Kidney (tissue), 22 donors: ENCODE data around the gene ANXA5. TPM values are rescaled to one million over a fixed set of nuclear protein-coding genes. Genes with fewer than 3 reads are reported as not detected.
A peak's percentile ranks its signal among the peaks of the same experiment; 100 is the strongest.

Experiments
- DNase-seq, 5 donors: peaks; one replicate each; pipeline ENCODE4 v3.0.0-alpha.2; 2013 to 2020
- FAIRE-seq: peaks from 2 replicates; lab custom pipeline; 2012; peaks lifted over from hg19 to GRCh38; lab: Jason Lieb, UNC
- H3K27ac ChIP-seq, 2 donors: one replicate each; pipeline ENCODE4 v1.7.0; 2013; ENCODE audit warnings: low read depth in 2 of 2, low read length in 2 of 2, inconsistent platforms in 1 of 2
- H3K27me3 ChIP-seq: one replicate; pipeline ENCODE4 v1.7.1; 2013; ENCODE audit warnings: low read length, inconsistent platforms; ENCODE audit not compliant: control insufficient read depth, insufficient read depth
- H3K36me3 ChIP-seq, 3 donors: one replicate each; pipeline versions ENCODE4 v1.7.0 to v1.7.1; 2013; ENCODE audit warnings: low read length in 3 of 3, control low read depth in 1 of 3, inconsistent platforms in 1 of 3; ENCODE audit not compliant: insufficient read depth in 3 of 3, control insufficient read depth in 2 of 3
- H3K4me1 ChIP-seq, 3 donors: one replicate each; pipeline versions ENCODE4 v1.7.0 to v1.7.1; 2013; ENCODE audit warnings: low read length in 3 of 3, inconsistent platforms in 1 of 3, low read depth in 1 of 3; ENCODE audit not compliant: control insufficient read depth in 2 of 3, insufficient read depth in 2 of 3
- H3K4me3 ChIP-seq, 3 donors: one replicate each; pipeline versions ENCODE4 v1.7.0 to v1.8.1; 2013; ENCODE audit warnings: low read length in 3 of 3, control low read depth in 1 of 3, inconsistent platforms in 1 of 3
- H3K9ac ChIP-seq, 3 donors: one replicate each; pipeline versions ENCODE4 v1.7.0 to v1.7.1; 2013; ENCODE audit warnings: low read length in 3 of 3, control low read depth in 1 of 3, inconsistent platforms in 1 of 3
- H3K9me3 ChIP-seq, 3 donors: one replicate each; pipeline versions ENCODE4 v1.7.0 to v1.7.1; 2013; ENCODE audit warnings: low read length in 3 of 3, control low read depth in 1 of 3, inconsistent platforms in 1 of 3; ENCODE audit not compliant: control insufficient read depth in 2 of 3, insufficient read depth in 1 of 3
- CTCF ChIP-seq: IDR thresholded peaks from 3 replicates; pipeline ENCODE4 v1.5.1; 2012; ENCODE audit warnings: mild to moderate bottlenecking, moderate library complexity, borderline replicate concordance; ENCODE audit not compliant: insufficient read depth; ENCODE audit errors: extremely low read depth
- intact Hi-C: fragments of 100-400 bp; cut with DNase I; formaldehyde crosslinking; loops from one replicate; pipeline ENCODE4 v1.11.1; 2022
- long read RNA-seq, 10 donors: library from polyadenylated mRNA in 1 of 10; unstranded in 1 of 10; transcript quantifications; one replicate each; pipeline ENCODE4 v2.0.0 and lab custom pipeline, GENCODE V29; 2021 to 2026
- polyA plus RNA-seq: library from polyadenylated mRNA; stranded (reverse); fragments of 350-450 nt; fragmentation: Illumina TruSeq; extraction: RNeasy Lipid Tissue Mini Kit (QIAGEN cat#74804); gene quantifications from one replicate; pipeline ENCODE4 v1.2.3, GENCODE V29; 2014; ENCODE audit warnings: low read depth, low replicate concordance; ENCODE audit not compliant: insufficient read depth
- total RNA-seq: library from RNA; stranded (reverse); fragmentation: NEBNext Ultra II Directional; extraction: Animal tissue kit (Norgen Biotek cat#: 25700); gene quantifications from one replicate; pipeline ENCODE4 v1.2.1, GENCODE V29; 2021
- donor health status: control.
- donor health status: control.
- donor health status: control.
- donor health status: control.
- donor health status: control.
- donor health status: DM: yes; HTN: yes; CAD: no.
- donor health status: Normal renal cell carcinoma (clear cell type).

The ANXA5 gene
- total RNA-seq, result 302 TPM
- polyA plus RNA-seq, result 248 TPM
- long read RNA-seq, donor 1, transcript ANXA5-201 (13 exons, 1,762 nt), result major isoform, 73 of 121 reads
- long read RNA-seq, donor 1, partial matches to known transcripts, result 42 of 121 reads
- long read RNA-seq, donor 1, other reads (novel, unspliced or antisense), result 0 of 121 reads
- long read RNA-seq, donor 2, transcript ANXA5-201 (13 exons, 1,762 nt), result major isoform, 73 of 159 reads
- long read RNA-seq, donor 2, partial matches to known transcripts, result 75 of 159 reads
- long read RNA-seq, donor 2, other reads (novel, unspliced or antisense), result 6 of 159 reads
- long read RNA-seq, donor 3, transcript ANXA5-205 (6 exons, 1,083 nt), result minor isoform, 5 of 150 reads
- long read RNA-seq, donor 3, transcript ANXA5-201 (13 exons, 1,762 nt), result major isoform, 65 of 150 reads
- long read RNA-seq, donor 3, transcript ANXA5-207 (6 exons, 868 nt), result minor isoform, 6 of 150 reads
- long read RNA-seq, donor 3, partial matches to known transcripts, result 74 of 150 reads
- long read RNA-seq, donor 3, other reads (novel, unspliced or antisense), result 0 of 150 reads
- long read RNA-seq, donor 4, transcript ANXA5-201 (13 exons, 1,762 nt), result major isoform, 51 of 68 reads
- long read RNA-seq, donor 4, partial matches to known transcripts, result 15 of 68 reads
- long read RNA-seq, donor 4, other reads (novel, unspliced or antisense), result 0 of 68 reads
- long read RNA-seq, donor 5, transcript ANXA5-201 (13 exons, 1,762 nt), result major isoform, 6 of 7 reads
- long read RNA-seq, donor 5, partial matches to known transcripts, result 0 of 7 reads
- long read RNA-seq, donor 5, other reads (novel, unspliced or antisense), result 0 of 7 reads
- long read RNA-seq, donor 6, transcript ANXA5-205 (6 exons, 1,083 nt), result minor isoform, 7 of 321 reads
- long read RNA-seq, donor 6, transcript ANXA5-201 (13 exons, 1,762 nt), result major isoform, 146 of 321 reads
- long read RNA-seq, donor 6, partial matches to known transcripts, result 150 of 321 reads
- long read RNA-seq, donor 6, other reads (novel, unspliced or antisense), result 11 of 321 reads
- long read RNA-seq, donor 7, transcript ANXA5-201 (13 exons, 1,762 nt), result major isoform, 338 of 375 reads
- long read RNA-seq, donor 7, partial matches to known transcripts, result 17 of 375 reads
- long read RNA-seq, donor 7, other reads (novel, unspliced or antisense), result 19 of 375 reads
- long read RNA-seq, donor 8, transcript ANXA5-201 (13 exons, 1,762 nt), result major isoform, 47 of 80 reads
- long read RNA-seq, donor 8, partial matches to known transcripts, result 30 of 80 reads
- long read RNA-seq, donor 8, other reads (novel, unspliced or antisense), result 0 of 80 reads
- long read RNA-seq, donor 9, transcript ANXA5-201 (13 exons, 1,762 nt), result major isoform, 29 of 65 reads
- long read RNA-seq, donor 9, transcript ANXA5-205 (6 exons, 1,083 nt), result minor isoform, 5 of 65 reads
- long read RNA-seq, donor 9, partial matches to known transcripts, result 27 of 65 reads
- long read RNA-seq, donor 9, other reads (novel, unspliced or antisense), result 0 of 65 reads
- long read RNA-seq, donor 10, transcript ANXA5-201 (13 exons, 1,762 nt), result major isoform, 50 of 109 reads
- long read RNA-seq, donor 10, partial matches to known transcripts, result 55 of 109 reads
- long read RNA-seq, donor 10, other reads (novel, unspliced or antisense), result 0 of 109 reads

DNA sequence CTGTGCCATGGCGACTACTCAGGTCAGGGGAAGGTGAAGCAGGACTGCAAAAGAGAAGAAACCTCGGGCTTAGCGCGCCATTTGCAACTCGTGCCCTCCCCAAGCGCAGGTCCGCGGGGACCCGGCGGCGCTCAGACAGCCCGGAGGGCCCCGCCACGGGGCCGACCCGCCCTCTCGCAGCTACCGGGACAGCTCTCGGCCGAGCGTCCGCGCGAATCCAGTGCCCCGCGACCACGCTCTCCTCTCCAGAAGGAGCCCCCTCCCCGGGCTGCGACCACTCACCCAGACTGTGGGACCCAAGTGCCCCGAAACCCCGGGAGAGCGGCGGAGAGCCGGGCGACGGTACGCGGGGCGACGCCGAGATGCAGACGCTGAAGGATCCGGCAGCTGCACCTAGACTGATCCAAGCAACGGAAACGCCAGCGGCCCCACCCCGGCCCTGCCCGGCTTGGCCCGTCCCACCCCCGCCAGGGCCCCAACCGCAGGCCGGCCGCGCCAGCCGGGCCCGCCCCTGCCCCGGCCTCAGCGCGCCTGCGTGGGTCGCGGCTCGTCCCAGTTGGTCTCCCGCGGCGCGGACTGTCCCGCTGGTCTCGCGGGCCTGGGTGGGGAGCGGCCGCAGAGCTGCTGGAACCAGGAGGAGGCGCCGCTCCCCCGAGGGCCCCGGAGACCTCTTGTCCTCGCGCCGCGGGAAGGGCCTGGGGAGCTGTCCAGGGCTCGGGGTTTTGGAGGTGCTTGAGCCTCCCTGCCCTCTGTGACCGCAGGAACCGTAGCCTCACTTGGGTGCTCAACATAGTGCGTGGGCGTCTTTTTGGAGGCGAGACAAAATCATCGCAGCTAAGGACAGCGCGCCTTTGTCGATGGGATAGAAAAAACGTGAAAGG is at the start of gene ANXA5:
Gene ANXA5 (minus strand): TSS at position 400 of the 881 bp plus-strand sequence. CDS start 391 bp downstream, at position 9.
- FAIRE-seq (no peak), DNase-seq (peak; percentile 87 to 97 (median 90))
- intact Hi-C loops, result no loop called here
- no peaks in the 10 kb centered on the region for H3K9me3 ChIP-seq
- peak; percentile 36 for TF ChIP-seq CTCF
- H3K4me1 ChIP-seq, result peaks cover 0 to 12% (median 2%) of the 10 kb centered on the region in 3 donors
- peak within 1 kb of the TSS; percentile 86 to 93 for H3K27ac ChIP-seq
- H3K36me3 ChIP-seq, result no peaks in the 10 kb centered on the region
- peak within 1 kb of the TSS; percentile 90 to 96 (median 91) for H3K9ac ChIP-seq
- H3K27me3 ChIP-seq, result no peaks in the 10 kb centered on the region
- peak within 1 kb of the TSS; percentile 88 to 96 (median 94) for H3K4me3 ChIP-seq

DNA sequence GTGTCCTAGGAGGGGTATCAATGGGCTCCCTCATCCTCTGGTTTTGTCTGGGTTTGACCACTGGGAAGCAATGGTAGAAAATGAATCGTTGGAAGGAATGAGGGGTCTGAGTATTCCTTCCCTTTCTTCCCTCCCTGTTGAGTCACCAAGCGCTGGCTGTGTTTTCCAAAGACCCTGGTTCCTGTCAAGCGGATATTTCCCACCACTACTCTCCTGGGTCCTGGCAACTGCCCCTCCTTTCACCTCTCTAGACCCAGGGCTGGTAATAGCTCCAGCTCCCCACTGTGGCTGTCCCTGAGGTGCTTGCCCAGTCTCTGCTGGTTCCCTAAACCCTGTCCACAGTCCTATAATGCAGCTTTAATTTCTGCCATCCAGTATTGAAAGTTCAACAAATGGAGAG is 46.0 kb upstream of the ANXA5 start:
- no peak overlapping the region for H3K4me3 ChIP-seq
- no peak for TF ChIP-seq CTCF
- DNase-seq (no peak), FAIRE-seq (no peak)
- no peaks in the 10 kb centered on the region for H3K9me3 ChIP-seq
- H3K9ac ChIP-seq, result no peak overlapping the region
- H3K27me3 ChIP-seq, result no peaks in the 10 kb centered on the region
- H3K36me3 ChIP-seq, result no peaks in the 10 kb centered on the region
- intact Hi-C loops, result no loop called here
- H3K4me1 ChIP-seq, result peaks cover 0 to 8% (median 0%) of the 10 kb centered on the region in 3 donors
- H3K27ac ChIP-seq, result no peak overlapping the region
